ENCODE measurements around the gene RAD51B.

The RAD51B gene

DNA sequence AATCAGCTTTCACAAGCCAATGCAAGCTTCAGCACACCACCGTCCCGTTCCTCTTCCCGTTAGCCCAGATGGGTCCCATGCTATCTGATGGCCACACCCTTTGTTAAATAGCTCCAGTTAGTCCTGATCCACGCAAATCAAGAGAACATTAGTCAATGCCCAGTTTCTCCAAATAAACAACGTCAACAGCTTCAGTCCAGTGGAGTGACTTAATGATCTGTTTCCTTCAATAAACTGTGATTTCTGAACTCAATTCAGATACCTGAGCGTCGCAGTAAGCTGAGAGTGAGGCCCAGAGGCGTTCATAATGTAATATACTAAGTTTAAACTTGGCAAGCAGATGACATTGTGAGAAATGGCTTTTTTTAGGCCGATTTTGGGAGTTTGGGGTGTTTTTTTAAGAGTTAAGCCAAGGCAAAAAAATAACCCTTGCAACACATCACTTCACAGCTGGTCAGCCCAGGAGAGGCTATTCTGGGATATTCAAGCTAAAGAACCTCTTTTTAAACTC is 861.0 kb downstream of the RAD51B start:
- TF ChIP-seq, protein P1, sequence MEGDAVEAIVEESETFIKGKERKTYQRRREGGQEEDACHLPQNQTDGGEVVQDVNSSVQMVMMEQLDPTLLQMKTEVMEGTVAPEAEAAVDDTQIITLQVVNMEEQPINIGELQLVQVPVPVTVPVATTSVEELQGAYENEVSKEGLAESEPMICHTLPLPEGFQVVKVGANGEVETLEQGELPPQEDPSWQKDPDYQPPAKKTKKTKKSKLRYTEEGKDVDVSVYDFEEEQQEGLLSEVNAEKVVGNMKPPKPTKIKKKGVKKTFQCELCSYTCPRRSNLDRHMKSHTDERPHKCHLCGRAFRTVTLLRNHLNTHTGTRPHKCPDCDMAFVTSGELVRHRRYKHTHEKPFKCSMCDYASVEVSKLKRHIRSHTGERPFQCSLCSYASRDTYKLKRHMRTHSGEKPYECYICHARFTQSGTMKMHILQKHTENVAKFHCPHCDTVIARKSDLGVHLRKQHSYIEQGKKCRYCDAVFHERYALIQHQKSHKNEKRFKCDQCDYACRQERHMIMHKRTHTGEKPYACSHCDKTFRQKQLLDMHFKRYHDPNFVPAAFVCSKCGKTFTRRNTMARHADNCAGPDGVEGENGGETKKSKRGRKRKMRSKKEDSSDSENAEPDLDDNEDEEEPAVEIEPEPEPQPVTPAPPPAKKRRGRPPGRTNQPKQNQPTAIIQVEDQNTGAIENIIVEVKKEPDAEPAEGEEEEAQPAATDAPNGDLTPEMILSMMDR (IDR thresholded peaks at IDR 0.05; ENCODE audit: low read depth, low read length), result no peak
- no peak overlapping the region for H3K4me3 ChIP-seq (replicated peaks in 1 of 2; ENCODE audit: low read depth in 2 of 2, low read length in 2 of 2)
- DNase-seq (ENCODE audit: low read depth in 2 of 2), result peak; percentile 75 to 80

DNA sequence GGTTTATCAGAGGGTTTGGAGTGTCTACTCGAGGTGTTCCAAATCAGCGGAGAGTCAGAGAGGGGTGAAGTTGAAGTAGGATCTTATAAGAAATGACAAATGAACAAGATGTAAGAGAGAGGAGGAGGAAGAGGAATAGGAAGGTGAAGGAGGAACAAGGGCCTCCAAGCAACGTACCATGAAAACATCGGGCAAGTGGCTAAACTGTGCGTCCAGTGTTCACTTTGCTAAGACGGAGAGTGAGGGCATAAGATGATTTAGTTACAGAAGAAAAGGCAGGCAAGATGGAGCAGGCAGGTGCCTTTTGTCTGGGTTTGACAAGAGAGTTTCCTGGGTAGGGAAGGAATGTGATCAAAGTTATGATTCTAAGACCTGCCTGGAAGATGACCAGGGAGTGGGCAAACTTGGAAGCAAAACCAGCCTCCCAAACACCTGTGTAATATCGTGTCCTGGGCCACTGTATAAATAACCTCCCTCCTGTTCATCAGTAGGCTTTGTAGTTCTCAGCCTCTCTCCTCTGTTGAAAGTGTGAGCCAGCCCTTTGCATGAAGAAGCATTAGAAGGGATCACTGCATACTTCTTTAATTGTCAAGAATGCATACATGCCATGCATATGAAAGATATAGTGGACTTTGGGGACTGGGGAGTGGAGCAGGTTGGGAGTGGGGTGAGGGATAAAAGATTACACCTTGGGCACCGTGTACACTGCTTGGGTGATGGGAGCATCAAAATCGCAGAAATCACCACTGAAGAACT is 861.9 kb downstream of the RAD51B start:
- H3K4me3 ChIP-seq (replicated peaks in 1 of 2; ENCODE audit: low read depth in 2 of 2, low read length in 2 of 2), result no peak overlapping the region
- TF ChIP-seq, protein P1 (IDR thresholded peaks at IDR 0.05; ENCODE audit: low read depth, low read length), result no peak
- DNase-seq (ENCODE audit: low read depth in 2 of 2), result no peak

DNA sequence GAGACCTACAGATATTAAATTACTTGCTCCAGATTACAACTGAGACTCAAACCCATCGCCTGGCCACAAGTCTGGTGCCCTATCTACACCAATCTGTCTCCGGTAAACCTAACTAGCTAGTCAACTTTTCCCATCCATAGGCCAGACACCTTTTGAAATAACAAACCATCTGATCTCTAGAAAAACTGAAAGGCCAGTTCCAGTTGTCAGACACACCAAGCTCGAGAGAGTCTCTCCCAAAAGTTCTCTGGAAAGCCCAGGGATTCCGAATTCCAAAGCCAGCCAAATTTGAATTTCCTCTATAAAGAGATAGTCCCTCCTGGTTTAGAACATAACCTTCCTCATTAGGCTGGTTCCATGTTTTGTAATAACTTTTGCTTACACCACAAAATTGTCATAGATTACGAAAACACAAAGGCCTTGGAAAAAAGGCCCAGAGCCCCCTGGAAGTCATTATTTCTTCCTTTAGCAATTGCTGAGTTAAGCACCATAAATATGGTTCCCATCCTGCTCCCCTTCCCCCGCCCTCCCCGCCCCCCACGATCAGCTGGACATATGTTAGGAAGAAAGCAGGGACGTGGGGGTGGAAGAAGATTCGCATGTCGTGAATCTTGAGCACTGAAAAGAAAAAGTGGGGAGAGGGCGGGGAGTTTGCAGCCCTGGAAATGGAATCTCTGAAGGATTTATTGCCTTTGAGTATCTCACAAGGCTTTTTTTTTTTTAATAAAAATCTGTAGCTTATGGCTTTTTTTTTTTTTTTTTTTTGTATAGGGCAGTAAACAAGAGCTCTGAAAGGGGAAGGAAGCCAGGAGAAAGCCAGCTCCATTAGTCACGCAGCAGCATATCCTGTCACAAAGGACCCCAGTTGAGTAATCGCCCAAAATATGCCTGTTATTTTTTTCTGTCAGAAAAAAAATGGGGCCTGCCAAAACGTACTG is 862.9 kb downstream of the RAD51B start:
- TF ChIP-seq, protein P1 (IDR thresholded peaks at IDR 0.05; ENCODE audit: low read depth, low read length), result no peak
- H3K4me3 ChIP-seq (replicated peaks in 1 of 2; ENCODE audit: low read depth in 2 of 2, low read length in 2 of 2), result no peak overlapping the region
- peak; percentile 99 for DNase-seq (ENCODE audit: low read depth in 2 of 2)

DNA sequence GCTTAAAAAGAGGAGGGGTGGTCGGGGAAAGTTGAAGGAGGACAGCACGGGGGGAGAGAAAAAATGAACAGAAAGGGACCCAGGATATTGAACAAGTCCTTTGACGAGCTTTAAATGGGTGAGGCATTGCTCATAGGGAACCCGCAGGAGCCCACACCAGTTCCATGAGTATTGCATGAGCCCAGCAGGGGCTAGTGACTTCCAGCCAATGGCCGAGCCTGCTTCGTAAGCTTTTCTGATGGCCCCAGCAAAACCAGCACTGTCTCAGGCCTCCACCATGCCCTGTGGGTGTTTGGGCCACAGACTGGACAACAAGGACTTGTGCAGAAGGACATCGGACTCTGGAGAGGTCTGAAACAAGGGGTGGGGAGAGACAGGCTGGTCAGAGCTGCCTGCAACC is 863.7 kb downstream of the RAD51B start:
- H3K4me3 ChIP-seq (replicated peaks in 1 of 2; ENCODE audit: low read depth in 2 of 2, low read length in 2 of 2), result no peak overlapping the region
- TF ChIP-seq, protein P1 (IDR thresholded peaks at IDR 0.05; ENCODE audit: low read depth, low read length), result no peak
- peak in 1 of 2 donors; percentile 68 for DNase-seq (ENCODE audit: low read depth in 2 of 2)

DNA sequence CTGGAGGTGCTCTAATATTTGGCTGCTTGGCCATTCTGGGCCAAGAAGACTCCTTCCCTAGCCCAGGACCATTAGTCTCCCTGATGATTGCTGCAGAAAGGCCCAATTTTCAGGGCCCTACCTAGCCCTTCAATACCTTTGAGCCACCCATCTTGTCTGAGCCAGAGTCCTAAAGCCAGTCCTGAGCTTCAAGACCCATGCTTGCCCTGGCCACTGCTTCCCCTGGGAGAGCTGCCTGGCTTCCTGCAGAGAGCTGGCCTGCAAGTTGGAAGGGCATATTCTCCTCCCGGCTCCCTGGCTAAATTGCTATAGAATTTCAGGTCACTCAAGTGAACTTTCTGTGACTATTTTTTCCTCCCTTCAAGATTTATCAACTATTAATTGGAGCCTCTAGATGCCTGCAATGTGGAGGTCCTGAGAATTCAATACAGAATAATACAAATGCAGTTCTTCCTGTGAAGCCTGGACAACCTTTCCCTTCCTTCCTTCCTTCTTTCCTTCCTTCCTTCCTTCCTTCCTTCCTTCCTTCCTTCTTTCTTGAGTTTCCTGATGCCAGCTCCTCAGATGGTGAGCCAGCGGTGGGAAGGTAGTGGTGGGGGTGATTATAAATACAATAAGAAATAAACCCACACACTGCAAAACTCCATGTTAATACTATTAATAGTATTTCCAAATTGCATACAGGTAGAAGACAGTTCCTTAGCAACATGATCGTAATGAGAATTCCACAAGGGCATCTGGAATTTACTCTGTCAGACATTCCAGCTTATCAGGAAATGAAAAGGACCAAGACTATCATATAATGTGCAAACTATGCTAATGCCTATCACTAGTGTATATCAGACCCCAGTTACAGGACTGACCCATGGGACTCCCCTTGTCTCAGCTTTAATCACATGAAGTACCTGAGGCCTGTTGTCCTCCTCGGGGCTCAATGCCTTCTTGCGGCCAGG is 865.2 kb downstream of the RAD51B start:
- no peak for DNase-seq (ENCODE audit: low read depth in 2 of 2)
- H3K4me3 ChIP-seq (replicated peaks in 1 of 2; ENCODE audit: low read depth in 2 of 2, low read length in 2 of 2), result no peak overlapping the region
- TF ChIP-seq, protein P1 (IDR thresholded peaks at IDR 0.05; ENCODE audit: low read depth, low read length), result no peak

Data from cardiac fibroblast (primary cell).